Caco-2 (cell line): ENCODE data around the gene CAPN13. TPM values are rescaled to one million over a fixed set of nuclear protein-coding genes. Genes with fewer than 3 reads are reported as not detected.

ENCODE experiments used
- BruUV-seq: library from RNA; stranded (reverse); fragments of 400-500 nt; replicated peaks from 2 replicates; lab custom pipeline; 2021; lab: Mats Ljungman, UMichigan
- CTCF ChIA-PET: fragments of 300-600 bp; sonication (Branson Sonifier 250); formaldehyde crosslinking; loops from one replicate; lab custom pipeline; 2022; ENCODE audit warnings: antibody characterized with exemption; lab: Charles Lee
- POLR2A ChIA-PET: fragments of 300-600 bp; sonication (Branson Sonifier 250); formaldehyde crosslinking; loops from one replicate; lab custom pipeline; 2022; ENCODE audit warnings: antibody characterized with exemption; lab: Charles Lee
- DNase-seq, 2 experiments: peaks; one replicate each; pipeline versions ENCODE4 v3.0.0 to v3.0.0-alpha.2; 2020 to 2022
- H3K27me3 ChIP-seq: replicated peaks from 2 replicates; pipeline ENCODE4 v1.6.0; 2011; ENCODE audit warnings: low read length; ENCODE audit not compliant: control insufficient read depth, insufficient read depth
- H3K36me3 ChIP-seq: 2 replicates; pipeline ENCODE4 v1.5.1; 2011; ENCODE audit warnings: low read length; ENCODE audit not compliant: control insufficient read depth, insufficient read depth
- H3K4me1 ChIP-seq: fragments of 250-450 bp; sonication (Bioruptor Pico); 2 replicates; pipeline ENCODE4 v1.5.1; 2020; ENCODE audit warnings: mild to moderate bottlenecking
- H3K4me3 ChIP-seq: 2 replicates; pipeline ENCODE4 v1.5.1; 2011; ENCODE audit warnings: low read depth, mild to moderate bottlenecking, control low read depth, low read length
- H3K9me3 ChIP-seq: fragments of 250-450 bp; sonication (Bioruptor Pico); 2 replicates; pipeline ENCODE4 v1.5.1; 2020; ENCODE audit warnings: mild to moderate bottlenecking, moderate library complexity
- H3K27ac Mint-ChIP-seq: one replicate; pipeline ENCODE4 v1.8.0; 2022; ENCODE audit warnings: mixed read lengths; ENCODE audit not compliant: unreplicated experiment
- H3K27me3 Mint-ChIP-seq: one replicate; pipeline ENCODE4 v1.8.0; 2022; ENCODE audit warnings: mixed read lengths; ENCODE audit not compliant: insufficient read depth, unreplicated experiment
- H3K36me3 Mint-ChIP-seq: one replicate; pipeline ENCODE4 v1.8.0; 2022; ENCODE audit warnings: mild to moderate bottlenecking, mixed read lengths; ENCODE audit not compliant: insufficient read depth, unreplicated experiment
- H3K4me1 Mint-ChIP-seq: one replicate; pipeline ENCODE4 v1.8.0; 2022; ENCODE audit warnings: low read depth, mixed read lengths; ENCODE audit not compliant: unreplicated experiment
- H3K4me3 Mint-ChIP-seq: one replicate; pipeline ENCODE4 v1.8.0; 2022; ENCODE audit warnings: mild to moderate bottlenecking, moderate library complexity, mixed read lengths; ENCODE audit not compliant: unreplicated experiment
- H3K9me3 Mint-ChIP-seq: one replicate; pipeline ENCODE4 v1.8.0; 2022; ENCODE audit warnings: mixed read lengths; ENCODE audit not compliant: unreplicated experiment
- CTCF ChIP-seq, 2 experiments: fragments of 200-600 bp in 1 of 2; IDR thresholded peaks; 1 replicate in 1 of 2; 2 replicates in 1 of 2; pipeline versions ENCODE4 v1.5.1 to v1.8.0; 2011 to 2022; ENCODE audit warnings: antibody characterized with exemption in 1 of 2, control low read depth in 1 of 2, inconsistent platforms in 1 of 2, low read depth in 1 of 2, low read length in 1 of 2, mild to moderate bottlenecking in 1 of 2, moderate library complexity in 1 of 2; ENCODE audit not compliant: insufficient read depth in 1 of 2, severe bottlenecking in 1 of 2, unreplicated experiment in 1 of 2
- intact Hi-C: fragments of 100-400 bp; cut with micrococcal nuclease; formaldehyde crosslinking; loops from one replicate; pipeline ENCODE4 v1.10.0; 2022; ENCODE audit not compliant: unreplicated experiment
- total RNA-seq: library from RNA; stranded (reverse); gene quantifications from 2 replicates; pipeline ENCODE4 v1.2.3, GENCODE V29; 2022

CAPN13 gene
- total RNA-seq, 1 experiment from 2014 or later, result 2.1 TPM

- no peak for DNase-seq
- H3K27ac Mint-ChIP-seq, result no peak overlapping the region
- CTCF ChIA-PET, result no interaction called here
- Histone ChIP-seq H3K4me1 (no peaks in the 10 kb centered on the region), H3K9me3 (no peaks in the 10 kb centered on the region), H3K4me3 (no peak overlapping the region), H3K27me3 (no peaks in the 10 kb centered on the region), H3K36me3 (no peaks in the 10 kb centered on the region)
- intact Hi-C loops, result no loop called here
- H3K4me3 Mint-ChIP-seq, result no peak overlapping the region
- peaks cover 6% of the 10 kb centered on the region for H3K4me1 Mint-ChIP-seq
- no peak for TF ChIP-seq CTCF (IDR thresholded peaks at IDR 0.05; ENCODE audit: insufficient read depth in 1 of 2, low read depth in 1 of 2, low read length in 1 of 2, severe bottlenecking in 1 of 2, unreplicated experiment in 1 of 2)
- H3K36me3 Mint-ChIP-seq, result no peaks in the 10 kb centered on the region
- no peaks in the 10 kb centered on the region for H3K9me3 Mint-ChIP-seq
- POLR2A ChIA-PET, result no interaction called here
- no TSS peak for BruUV-seq
- H3K27me3 Mint-ChIP-seq, result no peaks in the 10 kb centered on the region
Measured at GRCh38 chr2:30781961-30782533, 25.2 kb downstream of the CAPN13 start.

DNA sequence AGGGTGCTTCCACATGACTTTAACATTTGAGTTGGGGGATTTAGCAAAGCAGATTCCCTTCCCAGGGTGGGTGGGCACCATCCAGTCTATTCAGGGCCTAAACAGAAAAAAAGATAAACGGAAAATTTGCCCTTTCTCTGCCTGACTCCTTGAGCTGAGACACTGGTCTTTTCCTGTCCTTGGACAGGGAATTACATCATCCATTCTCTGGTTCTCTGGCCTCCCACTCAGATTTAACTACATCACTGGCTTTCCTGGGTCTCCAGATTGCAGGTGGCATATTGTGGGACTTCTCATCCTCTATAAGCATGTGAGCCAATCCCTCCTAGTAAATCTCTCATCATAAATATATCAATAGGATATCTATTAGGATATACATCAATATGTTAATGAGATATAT, 25.8 kb downstream of the CAPN13 start:
- no peak for TF ChIP-seq CTCF (IDR thresholded peaks at IDR 0.05; ENCODE audit: insufficient read depth in 1 of 2, low read depth in 1 of 2, low read length in 1 of 2, severe bottlenecking in 1 of 2, unreplicated experiment in 1 of 2)
- CTCF ChIA-PET, result no interaction called here
- H3K9me3 ChIP-seq, result no peaks in the 10 kb centered on the region
- H3K27me3 ChIP-seq, result no peaks in the 10 kb centered on the region
- H3K4me3 ChIP-seq, result no peak overlapping the region
- H3K36me3 ChIP-seq, result no peaks in the 10 kb centered on the region
- DNase-seq, result no peak
- Mint-ChIP-seq H3K27me3 (no peaks in the 10 kb centered on the region), H3K4me3 (no peak overlapping the region), H3K36me3 (no peaks in the 10 kb centered on the region), H3K9me3 (no peaks in the 10 kb centered on the region), H3K27ac (no peak overlapping the region), H3K4me1 (peaks cover 10% of the 10 kb centered on the region)
- H3K4me1 ChIP-seq, result no peaks in the 10 kb centered on the region
- POLR2A ChIA-PET, result no interaction called here
- no TSS peak for BruUV-seq
- intact Hi-C loops, result no loop called here

- H3K27me3 ChIP-seq, result no peaks in the 10 kb centered on the region
- ChIA-PET CTCF (no interaction called here), POLR2A (no interaction called here)
- DNase-seq, result no peak
- no peaks in the 10 kb centered on the region for H3K36me3 Mint-ChIP-seq
- no peaks in the 10 kb centered on the region for H3K9me3 Mint-ChIP-seq
- intact Hi-C loops, result no loop called here
- H3K4me1 Mint-ChIP-seq, result peaks cover 10% of the 10 kb centered on the region
- no peaks in the 10 kb centered on the region for H3K36me3 ChIP-seq
- no peak overlapping the region for H3K27ac Mint-ChIP-seq
- H3K4me3 ChIP-seq, result no peak overlapping the region
- H3K9me3 ChIP-seq, result no peaks in the 10 kb centered on the region
- H3K27me3 Mint-ChIP-seq, result no peaks in the 10 kb centered on the region
- no TSS peak for BruUV-seq
- TF ChIP-seq CTCF (IDR thresholded peaks at IDR 0.05; ENCODE audit: insufficient read depth in 1 of 2, low read depth in 1 of 2, low read length in 1 of 2, severe bottlenecking in 1 of 2, unreplicated experiment in 1 of 2), result no peak
- H3K4me3 Mint-ChIP-seq, result no peak overlapping the region
- 0 out of 2 replicates have a peak, but pooled peaks cover 5% of the 10 kb centered on the region for H3K4me1 ChIP-seq
Measured at GRCh38 chr2:30780776-30781330, 26.4 kb downstream of the CAPN13 start.
